Occipital lobe (tissue), 2 donors: Measurements from ENCODE around the gene CXCL8. TPM values are rescaled to one million over a fixed set of nuclear protein-coding genes. Genes with fewer than 3 reads are reported as not detected.
"Not testable (repeated sequence)": the region's sequence is repeated elsewhere in the genome, so short reads cannot be mapped to it uniquely, and the experiment has no call there.

Experiments
- DNase-seq: peaks from one replicate; lab custom pipeline; 2025; lab: John Stamatoyannopoulos, UW
- total RNA-seq: library from RNA; depleted of rRNA; stranded (reverse); fragments of >200 nt; gene quantifications from one replicate; pipeline ENCODE4 v1.2.3, GENCODE V29; 2014

The CXCL8 gene
- total RNA-seq, 1 donor from 2014 or later: 5.1 TPM

DNA sequence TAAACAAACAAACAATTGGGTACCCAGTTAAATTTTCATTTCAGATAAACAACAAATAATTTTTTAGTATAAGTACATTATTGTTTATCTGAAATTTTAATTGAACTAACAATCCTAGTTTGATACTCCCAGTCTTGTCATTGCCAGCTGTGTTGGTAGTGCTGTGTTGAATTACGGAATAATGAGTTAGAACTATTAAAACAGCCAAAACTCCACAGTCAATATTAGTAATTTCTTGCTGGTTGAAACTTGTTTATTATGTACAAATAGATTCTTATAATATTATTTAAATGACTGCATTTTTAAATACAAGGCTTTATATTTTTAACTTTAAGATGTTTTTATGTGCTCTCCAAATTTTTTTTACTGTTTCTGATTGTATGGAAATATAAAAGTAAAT, 2.9 kb downstream of the CXCL8 start:
- DNase-seq: no peak

DNA sequence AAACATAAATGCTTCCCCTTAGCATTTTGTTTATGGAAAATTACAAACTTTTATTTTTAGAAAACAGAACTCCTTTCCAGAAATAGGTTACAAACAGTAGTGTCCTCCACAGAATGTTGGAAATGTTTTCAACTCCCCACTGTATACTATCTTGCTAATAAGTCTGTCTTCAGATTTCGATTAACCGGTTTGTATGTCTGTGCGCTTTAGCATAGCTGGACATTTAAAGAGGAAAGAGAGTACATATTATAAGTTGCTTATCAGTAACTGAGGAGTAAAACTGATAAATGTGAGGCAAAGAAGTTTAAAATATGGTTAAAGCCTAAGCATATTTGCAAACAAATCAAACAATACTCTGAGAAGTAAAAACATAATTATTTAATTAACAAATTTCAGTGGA, 3.4 kb downstream of the CXCL8 start:
- no peak for DNase-seq

- no peak for DNase-seq
Observed at GRCh38 chr4:73744203-73744602, 3.8 kb downstream of the CXCL8 start.

DNA sequence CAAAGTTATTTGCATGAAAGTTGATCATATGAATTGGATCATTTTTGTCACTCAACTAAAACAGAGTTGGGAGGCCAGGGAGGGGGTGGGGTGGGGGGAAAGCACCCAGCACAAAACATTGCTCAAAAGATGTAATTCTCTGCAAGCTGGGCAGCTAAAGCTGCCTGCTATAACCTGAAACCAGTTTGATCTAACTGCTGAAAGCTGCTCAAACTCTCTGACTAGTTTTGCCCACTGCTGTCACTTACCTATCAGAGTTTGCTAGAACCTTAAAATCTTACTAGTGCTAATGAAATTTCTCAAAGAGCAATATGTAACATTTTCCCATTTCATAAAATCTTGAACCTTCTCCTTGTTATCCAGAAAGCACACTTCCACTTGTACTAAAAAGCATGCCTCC, 10.4 kb downstream of the CXCL8 start:
- no peak for DNase-seq

GRCh38 chr4:73751166-73751565, 10.8 kb downstream of the CXCL8 start:
- DNase-seq: no peak

- no peak for DNase-seq
Observed at GRCh38 chr4:73751830-73752229, 11.5 kb downstream of the CXCL8 start.

- DNase-seq: no peak
Observed at GRCh38 chr4:73752424-73752823, 12.1 kb downstream of the CXCL8 start.

- DNase-seq: no peak
Observed at GRCh38 chr4:73753215-73753614, 12.8 kb downstream of the CXCL8 start.

DNA sequence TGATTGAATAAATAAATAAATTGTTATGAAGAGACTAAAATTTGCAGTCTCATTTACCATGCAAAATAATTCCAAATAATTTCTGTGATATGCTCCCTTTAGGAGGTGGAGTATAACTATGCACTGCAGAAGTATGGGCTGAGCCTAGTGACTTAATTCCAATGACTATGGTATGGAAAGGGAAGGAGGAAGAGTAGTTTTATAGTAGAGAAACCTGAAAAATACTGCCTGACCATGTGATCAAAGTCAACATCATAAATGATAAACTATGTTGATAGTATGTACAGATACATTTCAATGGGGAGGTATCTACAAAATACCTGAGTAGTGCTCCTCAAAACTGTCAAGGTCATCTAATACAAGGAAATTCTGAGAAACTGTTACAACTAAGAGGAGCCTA, 14.6 kb downstream of the CXCL8 start:
- no peak for DNase-seq

GRCh38 chr4:73759357-73759756, 19.0 kb downstream of the CXCL8 start:
- DNase-seq: no peak

DNA sequence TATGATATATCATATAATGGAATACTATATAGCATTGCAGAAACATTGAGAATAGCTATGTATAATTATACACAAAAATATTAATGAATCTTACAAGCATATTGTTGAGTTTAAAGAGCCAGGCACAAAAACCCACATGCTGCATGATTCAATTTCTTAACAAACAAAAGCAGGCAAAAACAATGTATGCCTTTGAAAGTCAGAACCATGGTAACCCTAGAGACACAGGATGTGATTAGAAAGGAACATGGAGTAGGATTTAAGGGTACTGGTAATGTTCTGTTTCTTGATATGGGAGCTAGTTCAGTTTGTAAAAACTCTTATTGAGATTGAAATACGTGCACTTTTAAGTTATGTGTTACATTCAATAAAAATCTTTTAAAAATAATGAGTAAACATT, 21.5 kb downstream of the CXCL8 start:
- DNase-seq: no peak

- DNase-seq: no peak
Observed at GRCh38 chr4:73762409-73762808, 22.0 kb downstream of the CXCL8 start.

GRCh38 chr4:73763877-73764276, 23.5 kb downstream of the CXCL8 start:
- DNase-seq: no peak

- no peak for DNase-seq
Observed at GRCh38 chr4:73764513-73764912, 24.1 kb downstream of the CXCL8 start.

DNA sequence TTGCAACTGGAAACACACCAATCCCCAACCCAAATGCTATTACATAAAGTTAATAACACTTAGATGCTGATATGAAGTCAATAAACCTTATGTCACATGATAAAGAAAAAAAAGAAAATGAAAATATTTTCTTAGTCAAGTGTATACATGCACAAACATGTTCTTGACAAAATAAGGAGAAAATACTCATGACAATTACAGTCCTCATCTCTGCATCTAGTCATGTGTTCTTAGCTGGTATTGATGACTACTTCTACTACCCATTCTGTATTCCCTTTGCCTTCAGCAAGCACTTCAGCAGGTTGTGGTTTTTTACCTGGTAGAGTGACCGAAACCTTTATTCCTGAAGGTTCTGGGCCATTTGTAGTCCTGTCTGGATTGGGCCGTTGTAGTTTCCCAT, 24.9 kb downstream of the CXCL8 start:
- no peak for DNase-seq

- no peak for DNase-seq
Observed at GRCh38 chr4:73770917-73771316, 30.5 kb downstream of the CXCL8 start.

DNA sequence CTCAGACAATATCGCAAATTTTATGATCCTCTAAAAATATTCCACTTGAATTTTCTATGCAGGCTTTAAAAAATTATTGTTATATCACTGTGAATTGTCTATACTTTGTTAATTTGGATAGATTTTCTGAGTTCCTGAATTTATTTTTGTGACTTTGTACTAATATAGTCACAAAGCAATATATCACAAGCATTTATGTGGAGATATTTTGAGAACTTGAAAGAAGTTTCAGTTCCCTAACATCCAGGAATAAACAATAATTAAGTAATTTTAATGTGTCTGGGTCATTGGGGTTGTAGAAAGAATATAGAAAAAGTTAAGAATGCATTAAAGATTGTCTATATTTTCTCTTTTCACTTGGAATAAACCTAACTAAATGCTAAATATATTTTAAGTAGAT, 32.0 kb downstream of the CXCL8 start:
- DNase-seq: no peak

DNA sequence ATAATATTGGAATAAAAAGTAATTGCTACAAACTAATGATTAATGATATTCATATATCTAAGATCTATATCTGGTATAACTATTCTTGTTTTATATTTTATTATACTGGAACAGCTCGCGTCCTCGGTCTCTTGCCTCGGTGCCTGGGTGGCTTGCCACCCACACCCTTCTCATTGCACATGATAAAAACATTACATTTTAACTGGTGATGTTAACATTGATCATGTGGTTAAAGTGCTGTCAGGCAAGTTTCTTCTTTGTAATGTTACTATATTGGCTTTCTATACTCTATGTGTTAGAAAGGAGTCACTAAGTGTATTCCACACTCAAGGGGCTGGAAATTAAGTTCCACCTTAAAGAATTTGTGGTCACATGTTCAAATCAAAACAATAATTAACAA, 34.0 kb downstream of the CXCL8 start:
- DNase-seq: not testable (repeated sequence)

DNA sequence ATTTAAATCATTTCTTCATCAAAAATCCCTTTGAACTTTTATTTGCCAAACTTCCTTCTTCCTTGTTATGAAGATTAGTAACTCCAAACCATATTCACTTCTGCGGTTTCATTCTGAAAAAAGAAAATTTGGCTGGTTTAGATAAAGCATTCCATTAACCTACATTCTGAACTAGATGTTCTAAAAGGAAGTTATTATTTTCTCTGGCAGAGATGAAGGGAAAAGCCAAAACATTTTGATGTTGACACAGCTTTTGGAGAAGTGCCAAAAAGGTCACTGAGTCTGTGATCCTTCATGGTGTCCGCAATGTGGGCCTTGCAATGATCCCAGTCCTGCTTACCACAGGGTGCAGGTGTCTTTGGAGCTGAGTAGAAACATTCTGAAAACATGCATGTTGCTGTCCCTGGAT, 36.0 kb downstream of the CXCL8 start:
- DNase-seq: no peak

GRCh38 chr4:73777612-73778011, 37.2 kb downstream of the CXCL8 start:
- DNase-seq: no peak

DNA sequence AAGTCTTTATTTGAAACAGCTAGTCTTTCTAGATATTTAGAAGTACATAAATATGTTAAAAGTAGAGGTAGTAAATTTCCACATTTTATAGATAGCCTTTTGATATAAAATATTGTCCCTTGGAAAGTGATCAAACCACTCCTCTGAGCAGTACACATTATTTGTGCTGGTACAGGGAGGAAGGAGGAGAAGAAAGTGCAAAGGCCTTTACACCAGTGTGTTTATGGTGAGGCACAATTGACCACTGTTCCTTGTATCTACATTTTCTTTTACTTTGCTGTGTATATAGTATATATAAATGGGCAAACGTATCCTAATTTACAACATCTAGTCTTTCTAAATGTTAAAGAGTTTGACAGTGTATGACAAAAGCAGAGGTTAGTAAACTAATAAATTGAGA, 39.9 kb downstream of the CXCL8 start:
- no peak for DNase-seq

- no peak for DNase-seq
Observed at GRCh38 chr4:73780834-73781233, 40.5 kb downstream of the CXCL8 start.

DNA sequence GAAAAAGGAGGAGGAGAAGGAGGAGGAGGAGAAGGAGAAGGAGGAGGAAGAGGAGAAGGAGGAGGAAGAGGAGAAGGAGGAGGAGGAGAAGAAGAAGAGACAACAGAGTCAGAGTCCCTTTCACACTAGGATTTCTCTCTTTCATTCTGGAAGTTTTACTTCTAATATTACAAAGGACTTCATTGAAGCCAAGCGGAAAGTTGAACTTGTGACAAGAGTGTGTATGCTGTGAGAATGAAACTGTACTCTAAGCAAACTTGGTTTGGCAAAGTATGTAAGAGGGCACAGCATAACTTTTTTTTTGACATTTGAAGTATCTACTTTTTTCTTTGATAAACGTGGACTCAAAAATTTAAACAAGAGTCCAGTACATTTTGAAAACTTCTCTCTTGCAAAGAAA, 48.0 kb downstream of the CXCL8 start:
- DNase-seq: no peak
